Activated gamma-delta T cell treated with anti-CD3 and anti-CD28 coated beads, Interleukin-2, amount 50 U/mL, for 16 hours (primary cell): ENCODE measurements around the gene SEC14L5.

ENCODE experiments used
- DNase-seq: peaks from one replicate; pipeline ENCODE4 v3.0.0-alpha.2; 2020; ENCODE audit warnings: low read depth

SEC14L5 gene

DNA sequence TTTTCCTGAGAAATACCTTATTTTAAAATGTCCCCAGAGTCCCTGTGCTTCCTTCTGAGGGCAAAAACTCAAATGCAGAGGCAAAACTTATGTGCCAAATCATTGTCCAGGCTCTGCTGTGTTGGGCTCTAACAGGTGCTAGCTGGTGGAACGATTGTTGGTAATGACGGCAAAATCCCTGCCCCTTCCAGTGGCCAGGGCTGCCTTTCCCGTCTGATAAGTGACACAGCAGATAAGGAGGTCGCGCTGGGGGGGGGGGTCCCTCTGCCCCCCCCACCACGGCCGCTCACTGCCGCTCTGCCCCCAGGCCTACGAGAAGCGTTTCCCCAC, 29.1 kb downstream of the SEC14L5 start:
- no peak for DNase-seq

DNA sequence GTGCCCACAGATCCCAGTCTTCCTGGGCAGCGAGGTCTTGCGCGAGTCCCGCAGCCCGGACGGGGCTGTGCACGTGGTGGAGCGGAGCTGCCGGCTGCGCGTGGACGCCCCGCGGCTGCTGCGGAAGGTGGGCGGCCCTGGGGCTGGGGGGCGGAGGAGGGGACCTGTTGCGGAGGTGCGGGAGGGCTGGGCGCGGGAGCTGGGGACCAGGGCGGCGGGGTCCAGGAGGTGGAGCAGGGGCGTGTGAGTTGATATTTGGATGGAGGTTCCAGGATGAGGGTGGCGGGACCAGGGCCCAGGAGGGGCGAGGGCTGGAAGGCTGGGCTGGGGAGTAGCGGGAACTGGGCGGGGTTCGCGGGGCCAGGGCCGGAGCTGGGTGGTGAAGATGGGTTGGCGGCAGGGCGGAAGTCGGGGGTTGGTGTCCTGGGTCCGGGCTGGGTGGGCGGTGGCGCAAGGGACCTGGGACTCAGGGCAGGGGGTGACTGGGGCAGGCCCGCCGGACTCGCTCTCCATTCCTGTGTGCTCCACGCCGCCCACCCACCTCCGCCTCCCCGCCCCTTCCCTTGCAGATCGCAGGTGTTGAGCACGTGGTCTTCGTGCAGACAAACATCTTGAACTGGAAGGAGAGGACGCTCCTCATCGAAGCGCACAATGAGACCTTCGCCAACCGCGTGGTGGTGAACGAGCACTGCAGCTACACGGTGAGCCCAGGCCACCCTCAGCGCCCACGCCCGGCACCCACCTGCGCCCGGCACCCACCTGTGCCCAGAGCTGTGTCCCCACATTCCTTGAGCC, 29.6 kb downstream of the SEC14L5 start:
- DNase-seq, result no peak

DNA sequence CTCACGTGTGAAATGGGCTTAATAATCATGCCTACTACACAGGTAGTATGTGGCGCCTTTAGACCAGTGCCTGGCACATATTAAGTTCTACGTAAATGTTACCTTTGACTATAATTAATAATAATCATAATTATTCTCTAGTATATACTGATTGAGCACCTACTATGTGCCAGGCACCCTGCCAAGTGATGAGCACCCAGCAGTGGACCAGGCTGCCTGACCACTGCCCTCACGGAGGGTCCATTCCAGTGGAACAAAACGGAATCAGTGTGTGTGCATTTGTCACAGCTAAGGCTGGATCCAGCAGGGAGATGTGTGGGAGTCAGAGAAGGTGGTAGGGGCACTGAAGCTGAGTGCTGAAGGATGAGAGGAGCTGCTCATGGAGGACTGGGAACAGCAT, 30.5 kb downstream of the SEC14L5 start:
- no peak for DNase-seq

DNA sequence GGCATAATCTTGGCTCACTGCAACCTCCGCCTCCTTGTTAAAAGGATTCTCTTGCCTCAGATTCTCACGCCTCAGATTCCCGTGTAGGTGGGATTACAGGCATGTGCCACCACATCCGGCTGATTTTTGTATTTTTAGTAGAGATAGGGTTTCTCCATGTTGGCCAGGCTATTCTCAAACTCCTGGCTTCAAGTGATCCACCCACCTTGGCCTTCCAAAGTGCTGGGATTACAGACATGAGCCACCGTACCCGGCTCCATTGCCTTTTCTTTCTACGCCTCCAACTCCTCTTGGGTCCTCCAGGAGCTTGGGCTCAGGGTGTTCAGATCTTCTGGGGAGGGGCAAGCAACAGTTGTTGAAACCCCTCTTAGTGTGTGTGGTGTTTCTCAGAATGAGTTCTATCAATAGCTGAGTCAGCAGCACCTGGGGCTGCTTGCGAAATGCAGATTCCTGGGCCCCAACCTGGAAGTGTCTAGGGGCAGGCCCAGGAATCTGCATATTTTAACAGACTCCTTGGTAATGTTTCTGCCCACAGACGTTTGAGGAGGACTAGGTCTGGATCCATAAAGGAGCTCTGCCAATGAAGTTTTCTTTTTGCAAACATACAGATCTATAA, 31.4 kb downstream of the SEC14L5 start:
- DNase-seq, result no peak

DNA sequence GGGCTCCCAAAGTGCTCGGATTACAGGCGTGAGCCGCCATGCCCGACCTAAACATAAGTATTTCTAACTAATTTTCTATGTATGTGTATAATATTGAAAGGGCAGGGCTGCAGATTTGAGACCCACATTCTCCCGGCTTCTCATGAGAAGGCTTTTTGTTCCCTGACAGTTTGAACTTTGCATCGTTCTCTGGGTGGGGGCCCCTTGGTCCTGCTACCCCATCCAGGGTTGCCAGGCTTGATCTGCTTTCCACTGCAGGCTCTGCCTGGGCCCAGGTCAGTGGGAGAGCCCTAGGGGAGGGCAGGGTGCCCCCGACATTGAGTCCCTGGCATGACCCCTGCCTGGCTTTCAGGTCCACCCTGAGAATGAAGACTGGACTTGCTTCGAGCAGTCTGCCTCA, 32.3 kb downstream of the SEC14L5 start:
- no peak for DNase-seq

DNA sequence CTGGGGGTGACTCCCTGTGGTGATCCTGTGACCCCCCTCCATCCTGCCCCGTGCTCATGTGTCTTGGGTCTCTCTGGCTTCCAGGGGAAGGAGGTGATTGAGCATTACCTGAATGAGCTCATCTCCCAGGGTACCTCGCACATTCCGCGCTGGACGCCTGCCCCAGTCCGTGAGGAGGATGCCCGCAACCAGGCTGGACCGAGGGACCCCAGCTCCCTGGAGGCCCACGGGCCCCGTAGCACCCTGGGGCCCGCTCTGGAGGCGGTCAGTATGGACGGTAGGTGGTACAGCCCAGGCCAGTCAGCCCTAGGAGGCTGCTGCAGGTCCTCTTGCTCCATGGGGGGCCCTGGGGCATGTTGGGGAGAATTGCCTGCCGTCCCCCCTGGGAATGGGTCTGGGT, 33.6 kb downstream of the SEC14L5 start:
- DNase-seq, result no peak

DNA sequence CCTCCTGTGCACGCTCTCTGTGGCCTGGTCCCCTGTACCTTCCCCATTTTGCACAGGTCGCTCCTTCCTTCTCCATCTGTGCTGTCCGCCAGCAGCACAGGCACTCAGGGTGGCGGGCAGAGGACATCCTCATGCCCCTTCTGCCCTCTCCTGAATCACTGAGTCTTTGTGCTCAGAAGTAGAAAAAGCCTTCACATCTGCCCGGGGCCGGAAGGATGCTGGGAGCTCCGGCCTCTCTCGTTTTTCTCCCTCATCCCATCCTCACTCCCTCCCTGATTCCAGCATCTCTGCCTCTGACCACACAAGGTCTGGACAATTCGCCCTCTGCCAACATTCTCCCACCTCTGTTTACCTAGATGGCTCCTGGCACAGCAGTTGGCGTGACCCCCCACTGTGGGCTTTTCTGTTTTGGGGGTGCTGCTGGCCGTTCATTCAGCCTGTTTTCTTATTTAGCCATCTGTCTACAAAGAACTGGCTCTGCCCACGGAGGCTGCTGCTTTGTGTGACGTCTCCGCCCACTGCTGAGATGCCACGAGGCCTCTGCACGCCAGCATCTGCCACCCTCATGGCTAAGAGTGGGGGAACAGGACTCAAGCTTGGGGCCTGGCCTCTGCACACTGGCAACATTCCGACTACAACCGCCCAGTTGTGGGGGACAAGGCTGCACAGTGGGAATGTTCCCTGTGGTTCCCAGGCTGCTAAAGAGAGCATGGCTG, 36.7 kb downstream of the SEC14L5 start:
- no peak for DNase-seq

DNA sequence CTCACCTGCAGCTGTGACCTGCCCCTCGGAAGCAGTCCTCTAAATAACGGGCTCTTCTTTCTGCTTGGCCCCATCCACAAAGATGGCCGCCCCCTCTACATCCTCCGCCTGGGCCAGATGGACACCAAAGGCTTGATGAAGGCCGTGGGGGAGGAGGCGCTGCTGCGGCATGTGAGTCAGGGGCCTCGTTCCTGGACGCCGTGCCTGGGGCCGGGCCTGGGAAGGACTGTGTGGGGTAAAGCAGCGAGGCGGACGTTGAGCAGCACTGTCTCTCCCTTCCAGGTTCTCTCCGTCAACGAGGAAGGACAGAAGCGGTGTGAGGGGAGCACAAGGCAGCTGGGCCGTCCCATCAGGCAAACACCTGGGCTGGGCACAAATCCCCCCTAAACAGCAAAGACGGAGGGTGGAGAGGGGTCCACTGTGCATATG, 42.5 kb downstream of the SEC14L5 start:
- no peak for DNase-seq

DNA sequence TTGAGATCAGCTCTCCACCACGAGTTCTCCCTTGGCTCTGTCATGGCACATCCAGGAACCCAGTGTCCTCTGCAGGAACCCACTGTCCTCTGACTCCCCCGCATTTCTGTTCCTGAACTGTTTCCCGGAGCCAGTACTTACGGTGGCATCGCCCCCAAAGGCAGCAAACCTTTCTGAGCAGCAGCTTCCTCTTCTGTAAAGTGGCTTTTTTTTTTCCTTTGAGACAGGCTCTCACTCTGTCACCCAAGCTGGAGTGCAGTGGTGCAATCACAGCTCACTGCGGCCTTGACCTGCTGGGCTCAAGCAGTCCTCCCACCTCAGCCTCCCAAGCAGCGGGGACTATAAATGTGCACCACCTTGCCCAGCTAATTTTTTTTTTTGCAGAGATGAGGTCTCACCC, 43.4 kb downstream of the SEC14L5 start:
- no peak for DNase-seq

DNA sequence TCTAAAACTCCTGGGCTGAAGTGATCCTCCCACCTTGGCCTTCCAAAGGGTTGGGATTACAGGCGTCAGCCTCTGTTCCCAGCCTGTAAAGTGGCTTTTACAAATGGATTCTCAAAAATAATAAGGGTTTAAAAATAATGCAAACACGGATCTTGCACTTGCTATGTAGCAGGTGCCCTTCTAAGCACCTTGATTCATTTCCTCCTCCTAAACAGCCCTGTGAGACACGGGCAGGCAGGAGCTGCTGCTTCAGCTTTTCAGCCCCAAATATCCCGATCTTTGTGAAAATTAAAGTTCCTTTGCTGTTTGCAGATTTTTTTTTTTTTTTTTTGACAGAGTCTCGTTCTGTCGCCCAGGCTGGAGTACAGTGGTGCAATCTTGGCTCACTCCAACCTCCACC, 43.9 kb downstream of the SEC14L5 start:
- DNase-seq, result no peak

DNA sequence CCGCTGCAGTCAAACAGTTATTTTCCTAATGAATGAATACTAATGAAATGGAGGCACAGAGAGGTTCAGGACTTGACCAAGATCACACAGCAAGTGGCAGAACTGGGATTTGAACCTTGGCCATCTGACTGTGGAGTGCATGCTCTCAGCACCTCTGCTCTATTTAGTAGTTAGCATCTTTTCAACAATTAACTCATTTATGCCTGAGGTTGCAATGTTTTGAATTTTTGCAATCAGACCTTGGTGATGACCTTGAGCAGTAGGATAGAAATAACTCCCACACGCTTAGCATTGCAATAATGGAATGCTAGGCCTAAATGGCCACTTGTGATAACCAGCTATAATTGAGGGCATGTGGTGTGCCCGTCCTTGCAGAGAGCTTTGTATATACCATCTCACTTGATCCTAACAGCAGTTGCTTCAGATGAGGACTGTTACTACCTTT, 44.6 kb downstream of the SEC14L5 start:
- DNase-seq, result no peak

DNA sequence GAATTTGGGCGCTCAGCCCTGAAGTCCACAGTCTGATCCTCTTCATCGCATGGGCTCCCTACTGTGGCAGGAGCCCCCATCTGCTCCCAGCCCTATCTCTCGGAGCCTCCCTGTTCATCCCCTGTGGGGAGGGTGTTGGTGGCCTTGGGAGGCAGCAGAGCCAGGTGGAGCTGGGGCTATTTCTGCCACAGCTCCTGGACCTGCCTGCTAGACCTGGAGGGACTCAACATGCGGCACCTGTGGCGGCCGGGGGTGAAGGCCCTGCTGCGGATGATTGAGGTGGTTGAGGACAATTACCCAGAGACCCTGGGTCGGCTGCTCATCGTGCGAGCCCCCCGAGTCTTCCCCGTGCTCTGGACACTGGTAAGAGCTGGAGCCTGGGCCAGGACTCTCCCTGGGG, 45.1 kb downstream of the SEC14L5 start:
- no peak for DNase-seq

DNA sequence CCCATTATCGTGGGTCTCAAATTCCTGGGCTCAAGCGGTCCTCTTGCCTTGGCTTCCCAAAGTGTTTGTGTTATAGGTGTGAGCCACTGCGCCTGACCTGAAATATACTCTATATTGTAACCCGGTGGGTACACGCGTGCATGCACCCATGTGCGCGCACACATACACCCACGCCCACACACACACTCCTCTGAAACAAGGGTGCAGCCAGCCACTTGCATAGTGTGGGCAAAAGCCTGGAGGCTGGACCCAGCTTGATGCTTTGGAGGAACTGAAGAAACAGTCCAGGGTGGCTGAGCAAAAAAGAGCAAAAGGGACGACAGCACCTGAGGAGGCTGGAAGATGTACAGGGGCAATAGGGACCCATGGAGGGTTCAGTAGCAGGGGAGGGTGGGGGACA, 45.7 kb downstream of the SEC14L5 start:
- DNase-seq, result no peak

DNA sequence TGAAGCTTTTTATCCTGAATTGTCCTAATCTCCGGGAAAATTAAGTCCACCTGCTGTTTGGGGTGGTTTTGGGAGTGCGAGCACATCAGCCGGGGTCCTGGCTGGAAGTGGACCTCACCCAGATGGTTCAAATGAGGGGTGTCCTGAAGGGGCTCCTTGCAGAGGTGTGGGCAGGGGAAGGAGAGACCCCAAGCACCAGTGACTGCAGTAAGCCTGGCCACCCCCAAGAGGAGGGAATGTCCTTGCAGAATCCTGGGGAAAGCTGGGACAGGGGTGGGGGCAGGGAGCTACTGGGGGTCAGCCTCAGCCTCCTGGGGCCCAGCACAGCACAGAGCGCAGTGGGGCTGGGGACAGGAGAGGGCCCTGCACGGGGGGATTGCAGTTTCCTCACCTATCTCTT, 46.2 kb downstream of the SEC14L5 start:
- no peak for DNase-seq

DNA sequence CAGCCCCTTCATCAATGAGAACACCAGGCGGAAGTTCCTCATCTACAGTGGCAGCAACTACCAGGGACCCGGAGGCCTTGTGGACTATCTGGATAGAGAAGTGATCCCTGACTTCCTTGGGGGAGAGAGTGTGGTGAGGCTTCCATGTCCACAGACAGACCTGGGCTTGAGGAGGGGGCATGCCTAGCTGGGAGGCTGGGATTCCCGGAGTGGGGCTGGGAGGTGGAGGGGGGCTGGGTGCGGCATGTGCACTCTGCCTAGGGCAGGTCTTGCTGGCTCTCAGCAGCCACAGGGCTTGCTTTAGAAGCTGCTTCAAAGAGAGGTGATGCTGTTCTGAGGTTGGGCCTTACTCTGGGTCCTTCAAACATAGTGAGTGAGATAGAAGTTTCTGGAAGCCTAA, 47.8 kb downstream of the SEC14L5 start:
- no peak for DNase-seq

DNA sequence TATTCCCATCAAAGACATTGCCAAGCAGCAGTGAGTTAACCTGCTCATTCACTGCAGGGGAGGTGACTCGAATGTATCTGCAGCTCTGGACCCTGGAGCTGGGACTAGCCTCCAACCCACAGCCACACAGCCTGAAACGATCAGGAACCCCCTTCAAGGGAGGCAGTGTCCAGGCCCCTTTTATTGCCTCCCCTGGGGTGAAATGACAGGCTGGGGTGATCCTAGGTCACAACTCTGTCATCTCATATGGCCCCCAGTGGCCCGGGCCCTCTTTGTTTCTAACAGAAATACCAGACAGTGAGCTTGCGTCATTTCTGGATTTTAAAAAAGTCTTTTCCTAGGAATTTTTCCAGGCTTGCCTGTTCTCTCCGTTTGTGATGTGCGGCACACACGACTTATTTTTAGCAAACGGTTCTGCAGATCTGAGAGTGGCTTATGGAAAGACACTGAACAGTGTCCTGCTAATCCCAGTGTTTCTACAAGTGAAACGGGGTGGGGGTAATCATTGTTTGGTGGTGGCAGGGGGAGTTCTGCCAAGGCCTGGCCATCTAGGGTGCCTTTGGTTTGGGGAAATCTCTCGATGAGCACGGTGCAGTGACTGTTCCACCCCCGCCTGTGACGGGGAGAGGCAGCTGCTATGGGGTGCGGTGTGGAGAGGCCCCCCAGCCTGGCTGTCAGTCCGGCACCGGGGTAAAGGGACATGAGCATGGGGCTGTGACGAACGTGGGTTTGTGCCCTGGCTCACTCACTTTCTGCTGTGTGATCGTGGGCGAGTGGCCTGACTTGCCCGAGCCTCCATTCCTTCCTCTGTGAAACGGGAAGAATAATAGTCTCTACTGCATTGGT, 48.4 kb downstream of the SEC14L5 start:
- no peak for DNase-seq

DNA sequence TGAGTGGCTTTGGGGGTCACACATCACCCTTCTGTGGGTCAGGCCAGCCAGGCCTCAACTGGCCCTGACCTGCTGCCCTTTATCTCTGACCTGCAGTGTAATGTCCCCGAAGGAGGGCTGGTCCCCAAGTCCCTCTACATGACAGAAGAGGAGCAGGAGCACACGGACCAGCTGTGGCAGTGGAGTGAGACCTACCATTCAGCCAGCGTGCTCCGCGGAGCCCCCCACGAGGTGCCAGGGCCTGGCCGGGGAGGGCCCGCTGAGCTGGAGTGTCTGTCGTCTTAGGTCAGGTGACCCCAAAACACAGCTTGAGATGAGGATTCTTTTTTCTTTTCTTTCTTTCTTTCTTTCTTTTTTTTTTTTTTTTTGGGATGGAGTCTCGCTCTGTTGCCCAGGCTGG, 49.1 kb downstream of the SEC14L5 start:
- DNase-seq, result no peak

DNA sequence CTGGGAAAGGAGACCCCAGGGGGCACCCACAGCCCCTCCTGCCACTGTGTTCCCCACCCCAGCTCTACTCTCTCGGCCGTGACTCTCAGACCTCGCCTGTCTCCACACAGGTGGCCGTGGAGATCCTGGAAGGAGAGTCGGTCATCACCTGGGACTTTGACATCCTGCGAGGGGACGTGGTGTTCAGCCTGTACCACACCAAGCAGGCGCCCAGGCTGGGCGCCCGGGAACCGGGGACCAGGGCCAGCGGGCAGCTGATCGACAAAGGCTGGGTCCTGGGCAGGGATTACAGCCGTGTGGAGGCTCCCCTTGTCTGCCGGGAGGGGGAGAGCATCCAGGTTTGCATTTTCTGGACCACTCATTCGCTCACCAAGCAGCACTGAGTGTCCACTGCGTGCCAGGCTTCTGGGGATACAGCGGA, 50.2 kb downstream of the SEC14L5 start:
- no peak for DNase-seq

DNA sequence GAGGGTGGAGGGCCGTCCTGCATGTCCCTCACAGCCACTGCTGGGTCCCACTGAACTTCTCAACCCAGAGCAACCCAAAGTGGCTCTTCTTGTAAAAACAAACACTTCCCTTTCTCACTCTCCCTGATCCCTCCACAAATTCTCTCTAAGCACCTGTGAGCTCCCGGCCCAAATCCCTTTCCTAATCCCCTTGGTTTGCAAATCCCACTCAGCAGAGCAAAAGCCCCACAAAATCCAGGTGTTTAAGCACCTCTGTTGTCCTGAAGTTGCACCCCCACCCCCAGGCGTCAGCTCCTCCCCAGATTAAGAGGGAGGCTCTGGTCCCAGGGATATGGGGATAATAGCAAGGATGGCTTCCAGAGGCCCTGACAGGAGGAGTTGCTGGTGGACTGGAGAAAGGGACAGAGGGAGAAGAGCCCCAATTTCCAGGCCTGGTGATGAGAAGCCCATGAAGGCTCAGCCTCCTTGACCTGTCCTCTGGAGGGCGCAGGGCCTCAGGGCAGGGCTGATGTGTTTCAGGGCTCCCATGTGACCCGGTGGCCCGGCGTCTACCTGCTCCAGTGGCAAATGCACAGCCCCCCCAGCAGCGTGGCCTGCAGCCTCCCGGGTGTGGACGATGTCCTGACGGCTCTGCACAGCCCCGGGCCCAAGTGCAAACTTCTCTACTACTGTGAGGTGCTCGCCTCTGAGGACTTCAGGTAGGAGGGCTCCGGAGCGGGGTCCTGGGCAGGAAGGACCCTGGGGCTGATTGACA, 52.6 kb downstream of the SEC14L5 start:
- DNase-seq, result no peak

DNA sequence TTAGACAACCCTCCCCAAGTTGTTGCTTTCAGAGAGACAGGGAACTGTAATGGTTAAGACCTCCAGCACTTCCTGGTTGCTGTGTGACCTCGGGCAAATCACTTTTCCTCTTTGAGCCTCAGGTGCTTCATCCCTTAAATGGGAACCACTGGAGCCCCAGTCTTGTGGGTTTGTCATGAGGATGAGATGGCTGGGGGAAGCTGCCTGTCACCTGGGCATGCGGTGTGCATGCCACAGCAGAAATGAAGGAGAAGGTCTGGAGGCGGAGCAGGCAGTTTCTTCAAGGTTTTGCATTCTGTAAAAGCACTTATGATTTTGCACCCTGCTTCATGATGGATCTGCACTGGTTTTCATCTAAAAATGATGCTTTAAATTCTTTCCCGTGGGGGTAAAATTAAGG, 53.5 kb downstream of the SEC14L5 start:
- DNase-seq, result no peak

DNA sequence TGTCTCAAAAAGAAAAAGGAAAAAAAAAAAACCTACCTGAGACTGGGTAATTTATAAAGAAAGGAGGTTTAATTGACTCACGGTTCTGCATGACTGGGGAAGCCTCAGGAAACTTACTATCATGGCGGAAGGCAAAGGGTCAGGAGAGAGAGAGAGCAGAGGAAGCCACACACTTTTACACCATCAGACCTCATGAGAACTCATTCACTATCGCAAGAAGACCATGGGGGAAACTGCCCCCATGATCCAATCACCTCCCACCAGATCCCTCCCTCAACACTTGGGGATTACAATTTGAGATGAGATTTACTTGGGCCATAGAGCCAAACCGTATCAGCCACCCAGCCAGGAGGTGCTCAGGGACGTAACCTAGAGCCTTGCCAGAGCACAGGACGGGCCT, 54.8 kb downstream of the SEC14L5 start:
- no peak for DNase-seq

DNA sequence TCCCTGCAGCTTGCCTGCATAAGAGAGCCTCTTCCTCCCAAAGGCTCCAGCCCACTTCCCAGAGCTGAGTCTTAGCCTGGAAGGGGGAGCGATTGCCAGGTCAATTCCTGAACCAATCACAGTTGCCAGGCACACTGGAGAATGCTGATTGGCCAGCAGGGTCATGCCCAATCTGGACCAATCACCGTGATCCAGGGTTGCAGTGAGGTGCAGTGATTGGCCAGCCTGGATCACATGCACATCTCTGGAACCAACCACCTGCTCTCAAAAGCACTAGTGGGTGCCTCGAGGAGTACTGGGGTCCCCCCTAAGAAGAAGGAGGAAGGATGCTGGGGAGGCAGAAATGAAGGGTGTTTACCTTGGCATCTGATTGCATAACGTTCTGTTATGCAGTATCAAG, 57.2 kb downstream of the SEC14L5 start:
- no peak for DNase-seq
